ENCODE results near the gene AZGP1. TPM values are rescaled to one million over a fixed set of nuclear protein-coding genes. Genes with fewer than 3 reads are reported as not detected.
A peak's percentile ranks its signal among the peaks of the same experiment; 100 is the strongest.
"Not testable (repeated sequence)": the region's sequence is repeated elsewhere in the genome, so short reads cannot be mapped to it uniquely, and the experiment has no call there.

AZGP1 gene
- total and polyA plus RNA-seq, 3 experiments from 2014 or later: not detected

DNA sequence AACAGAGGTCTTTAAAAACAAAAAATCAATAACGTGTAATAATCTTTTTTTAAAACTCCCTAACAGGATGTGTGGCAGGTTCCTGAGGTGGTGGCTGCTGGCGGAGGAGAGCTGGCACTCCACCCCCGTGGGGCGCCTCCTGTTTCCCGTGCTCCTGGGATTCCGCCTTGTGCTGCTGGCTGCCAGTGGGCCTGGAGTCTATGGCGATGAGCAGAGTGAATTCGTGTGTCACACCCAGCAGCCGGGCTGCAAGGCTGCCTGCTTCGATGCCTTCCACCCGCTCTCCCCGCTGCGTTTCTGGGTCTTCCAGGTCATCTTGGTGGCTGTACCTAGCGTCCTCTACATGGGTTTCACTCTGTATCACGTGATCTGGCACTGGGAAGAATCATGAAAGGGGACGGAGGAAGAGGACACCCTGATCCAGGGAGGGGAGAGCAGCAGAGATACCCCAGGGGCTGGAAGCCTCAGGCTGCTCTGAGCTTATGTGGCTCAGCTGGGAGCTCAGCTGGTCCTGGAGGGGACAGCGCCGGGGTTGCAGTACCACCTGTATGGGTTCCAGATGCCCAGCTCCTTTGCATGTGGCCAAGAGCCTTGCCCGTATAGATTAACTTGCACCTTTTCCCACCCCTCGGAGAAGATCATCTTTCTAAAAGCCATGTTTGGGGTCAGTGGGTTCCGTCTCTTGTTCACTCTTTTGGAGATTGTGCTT, 16.7 kb upstream of the AZGP1 start:
- Histone ChIP-seq H3K9me3 (ENCODE audit: low read length) (no peaks in the 10 kb centered on the region), H3K36me3 (ENCODE audit: insufficient read depth, low read length) (no peaks in the 10 kb centered on the region), H3K4me1 (ENCODE audit: insufficient read depth, low read length) (peaks cover 8% of the 10 kb centered on the region), H3K27me3 (ENCODE audit: insufficient read depth, low read length, poor library complexity, severe bottlenecking) (no peaks in the 10 kb centered on the region), H3K4me3 (ENCODE audit: low read length) (no peak overlapping the region), H3K27ac (ENCODE audit: low read depth, low read length) (no peak overlapping the region)
- Mint-ChIP-seq H3K27ac (no peak overlapping the region), H3K27me3 (peaks cover 11 to 17% of the 10 kb centered on the region in 2 donors), H3K4me1 (peaks cover 5 to 11% (median 7%) of the 10 kb centered on the region in 3 donors), H3K36me3 (no peaks in the 10 kb centered on the region), H3K4me3 (no peak overlapping the region), H3K9me3 (no peaks in the 10 kb centered on the region)
- DNase-seq: no peak
- ChIA-PET POLR2A (no interaction called here), CTCF (interaction anchor here (1.1 to 6.3 kb wide), 6 partner anchors 13 to 108 kb away, joined by 3 to 51 read pairs (median 12); partner anchors contain the start of gene TRIM4)

DNA sequence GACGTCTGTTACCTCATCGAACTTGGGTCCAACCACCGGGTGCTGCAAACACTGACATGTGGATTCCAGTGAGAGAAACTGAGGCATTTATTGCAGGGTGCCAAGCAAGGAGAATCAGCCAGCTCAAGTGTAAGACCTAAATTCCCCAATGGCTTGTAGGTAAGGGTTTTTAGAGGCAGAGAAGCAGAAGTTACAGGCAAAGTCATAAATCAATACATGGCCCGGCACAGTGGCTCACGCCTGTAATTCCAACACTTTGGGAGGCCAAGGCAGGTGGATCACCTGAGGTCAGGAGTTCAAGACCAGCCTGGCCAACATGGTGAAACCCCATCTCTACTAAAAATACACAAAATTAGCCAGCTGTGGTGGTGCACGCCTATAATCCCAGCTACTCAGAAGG, 15.7 kb upstream of the AZGP1 start:
- CTCF ChIA-PET: interaction anchor here (0.9 to 6.3 kb wide), 9 partner anchors 13 to 466 kb away, joined by 3 to 51 read pairs (median 4); partner anchors contain the start of gene TRIM4
- H3K27ac Mint-ChIP-seq; H3K9me3 ChIP-seq (ENCODE audit: low read length); H3K36me3 Mint-ChIP-seq; H3K27ac ChIP-seq (ENCODE audit: low read depth, low read length); H3K9me3 Mint-ChIP-seq; H3K4me1 Mint-ChIP-seq; DNase-seq; H3K36me3 ChIP-seq (ENCODE audit: insufficient read depth, low read length); H3K4me3 ChIP-seq (ENCODE audit: low read length); H3K27me3 ChIP-seq (ENCODE audit: insufficient read depth, low read length, poor library complexity, severe bottlenecking); H3K4me3 Mint-ChIP-seq; POLR2A ChIA-PET; H3K4me1 ChIP-seq (ENCODE audit: insufficient read depth, low read length): not testable (repeated sequence)
- peaks cover 14 to 21% of the 10 kb centered on the region in 2 donors for H3K27me3 Mint-ChIP-seq

DNA sequence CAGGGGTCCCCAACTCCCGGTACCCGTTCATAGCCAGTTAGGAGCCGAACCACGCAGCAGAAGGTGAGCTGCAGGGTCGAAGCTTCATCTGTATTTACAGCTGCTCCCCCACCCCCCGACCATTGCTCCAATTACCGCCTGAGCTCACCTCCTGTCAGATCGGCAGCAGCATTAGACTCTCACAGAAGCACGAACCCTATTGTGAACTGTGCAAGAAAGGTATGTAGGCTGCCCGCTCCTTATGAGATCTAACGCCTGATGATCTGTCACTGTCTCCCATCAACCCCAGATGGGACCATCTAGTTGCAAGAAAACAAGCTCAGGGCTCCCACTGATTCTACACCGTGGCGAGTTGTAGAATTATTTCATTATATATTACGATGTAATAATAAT, 14.6 kb upstream of the AZGP1 start:
- CTCF ChIA-PET: interaction anchor here (0.6 to 6.3 kb wide), 11 partner anchors 11 to 465 kb away, joined by 3 to 51 read pairs (median 4); partner anchors contain the start of genes TRIM4, ZNF3 and ZSCAN21
- DNase-seq: no peak
- H3K36me3 Mint-ChIP-seq: no peaks in the 10 kb centered on the region
- no peaks in the 10 kb centered on the region for H3K9me3 Mint-ChIP-seq
- H3K4me3 Mint-ChIP-seq: no peak overlapping the region
- peaks cover 0 to 6% (median 0%) of the 10 kb centered on the region in 3 donors for H3K4me1 Mint-ChIP-seq
- peaks cover 19 to 28% of the 10 kb centered on the region in 2 donors for H3K27me3 Mint-ChIP-seq
- peak overlapping the region in 1 of 8 donors; percentile 55 for H3K27ac Mint-ChIP-seq
- POLR2A ChIA-PET: interaction anchor here (0.6 to 1.0 kb wide), 2 partner anchors 71 to 125 kb away, joined by 4 to 6 read pairs; partner anchors contain the start of gene TRIM4
- no peak overlapping the region for H3K4me3 ChIP-seq (ENCODE audit: low read length)
- H3K27me3 ChIP-seq (ENCODE audit: insufficient read depth, low read length, poor library complexity, severe bottlenecking): no peaks in the 10 kb centered on the region
- H3K27ac ChIP-seq (ENCODE audit: low read depth, low read length): no peak overlapping the region
- no peaks in the 10 kb centered on the region for H3K4me1 ChIP-seq (ENCODE audit: insufficient read depth, low read length)
- no peaks in the 10 kb centered on the region for H3K36me3 ChIP-seq (ENCODE audit: insufficient read depth, low read length)
- no peaks in the 10 kb centered on the region for H3K9me3 ChIP-seq (ENCODE audit: low read length)

DNA sequence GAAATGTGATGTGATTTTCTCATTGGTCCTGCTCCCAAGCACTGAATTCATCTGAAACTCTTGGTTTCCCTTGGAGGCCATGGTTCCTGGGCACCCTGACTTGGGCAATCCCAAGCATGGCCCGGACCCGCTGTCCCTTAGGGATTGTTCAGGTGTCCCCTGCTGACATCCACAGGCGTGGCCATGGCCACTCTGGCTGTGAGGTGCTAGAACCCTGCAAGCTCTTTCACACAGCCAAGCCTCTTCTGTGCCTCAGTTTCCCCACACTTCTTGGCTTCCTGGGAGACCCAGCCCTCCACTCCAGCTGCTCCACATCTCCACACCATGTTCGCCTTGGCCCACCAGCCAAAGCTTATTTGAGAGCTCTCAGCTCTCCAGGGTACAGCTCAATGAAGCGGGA, 12.0 kb upstream of the AZGP1 start:
- Mint-ChIP-seq H3K27me3 (peaks cover 20 to 36% of the 10 kb centered on the region in 2 donors), H3K4me3 (no peak overlapping the region), H3K27ac (no peak overlapping the region), H3K4me1 (peaks cover 0 to 6% (median 0%) of the 10 kb centered on the region in 3 donors), H3K9me3 (no peaks in the 10 kb centered on the region), H3K36me3 (no peaks in the 10 kb centered on the region)
- Histone ChIP-seq H3K9me3 (ENCODE audit: low read length) (no peaks in the 10 kb centered on the region), H3K36me3 (ENCODE audit: insufficient read depth, low read length) (no peaks in the 10 kb centered on the region), H3K27me3 (ENCODE audit: insufficient read depth, low read length, poor library complexity, severe bottlenecking) (no peaks in the 10 kb centered on the region), H3K4me1 (ENCODE audit: insufficient read depth, low read length) (no peaks in the 10 kb centered on the region), H3K4me3 (ENCODE audit: low read length) (no peak overlapping the region), H3K27ac (ENCODE audit: low read depth, low read length) (no peak overlapping the region)
- CTCF ChIA-PET: interaction anchor here (6.3 kb wide), 1 partner anchor 74 kb away, joined by 51 read pairs; no protein-coding TSS in a partner anchor
- no peak for DNase-seq
- POLR2A ChIA-PET: no interaction called here

DNA sequence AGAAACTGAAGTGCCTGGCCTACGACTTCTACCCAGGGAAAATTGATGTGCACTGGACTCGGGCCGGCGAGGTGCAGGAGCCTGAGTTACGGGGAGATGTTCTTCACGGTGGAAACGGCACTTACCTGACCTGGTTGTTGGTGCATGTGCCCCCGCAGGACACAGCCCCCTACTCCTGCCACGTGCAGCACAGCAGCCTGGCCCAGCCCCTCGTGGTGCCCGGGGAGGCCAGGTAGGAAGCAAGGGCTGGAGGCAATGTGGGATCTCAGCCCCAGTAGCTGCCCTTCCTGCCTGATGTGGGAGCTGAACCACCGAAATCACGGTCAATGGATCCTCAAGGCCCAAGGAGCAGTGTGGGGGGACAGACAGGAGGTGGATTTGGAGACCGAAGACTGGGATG, 11.5 kb upstream of the AZGP1 start:
- peaks cover 20 to 31% of the 10 kb centered on the region in 2 donors for H3K27me3 Mint-ChIP-seq
- H3K4me1 Mint-ChIP-seq; H3K27ac ChIP-seq (ENCODE audit: low read depth, low read length); H3K27me3 ChIP-seq (ENCODE audit: insufficient read depth, low read length, poor library complexity, severe bottlenecking); POLR2A ChIA-PET; H3K4me3 Mint-ChIP-seq; H3K4me1 ChIP-seq (ENCODE audit: insufficient read depth, low read length); H3K27ac Mint-ChIP-seq; H3K9me3 Mint-ChIP-seq; H3K36me3 ChIP-seq (ENCODE audit: insufficient read depth, low read length); H3K36me3 Mint-ChIP-seq; H3K4me3 ChIP-seq (ENCODE audit: low read length); H3K9me3 ChIP-seq (ENCODE audit: low read length); DNase-seq: not testable (repeated sequence)
- CTCF ChIA-PET: interaction anchor here (6.3 kb wide), 1 partner anchor 74 kb away, joined by 51 read pairs; no protein-coding TSS in a partner anchor

DNA sequence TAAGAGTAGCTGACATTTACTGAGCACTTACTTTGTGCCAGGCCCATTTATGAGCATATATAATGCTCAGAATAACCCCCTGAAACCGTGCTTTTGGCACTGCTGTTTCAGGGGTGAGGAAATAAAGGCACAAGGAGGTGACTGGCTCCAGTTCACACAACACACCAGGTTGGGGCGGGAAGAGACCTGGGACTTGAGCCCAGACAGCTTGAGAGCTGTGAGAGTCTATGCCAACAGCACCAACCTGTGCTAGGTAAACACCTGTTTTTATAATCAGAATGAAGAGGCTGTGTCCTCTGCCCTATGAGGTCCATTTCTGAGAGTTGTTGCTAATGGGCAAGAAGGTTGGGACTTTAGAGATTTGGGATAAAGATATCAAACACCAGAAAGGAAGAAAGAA, 8.8 kb upstream of the AZGP1 start:
- no peak overlapping the region for H3K27ac ChIP-seq (ENCODE audit: low read depth, low read length)
- H3K9me3 Mint-ChIP-seq: peaks cover 0 to 5% (median 2%) of the 10 kb centered on the region in 5 donors
- H3K27me3 ChIP-seq (ENCODE audit: insufficient read depth, low read length, poor library complexity, severe bottlenecking): no peaks in the 10 kb centered on the region
- no peaks in the 10 kb centered on the region for H3K36me3 Mint-ChIP-seq
- H3K27ac Mint-ChIP-seq: no peak overlapping the region
- H3K9me3 ChIP-seq (ENCODE audit: low read length): no peaks in the 10 kb centered on the region
- ChIA-PET POLR2A (no interaction called here), CTCF (no interaction called here)
- peaks cover 0 to 3% (median 0%) of the 10 kb centered on the region in 3 donors for H3K4me1 Mint-ChIP-seq
- no peak for DNase-seq
- H3K36me3 ChIP-seq (ENCODE audit: insufficient read depth, low read length): no peaks in the 10 kb centered on the region
- no peaks in the 10 kb centered on the region for H3K4me1 ChIP-seq (ENCODE audit: insufficient read depth, low read length)
- H3K4me3 Mint-ChIP-seq: no peak overlapping the region
- peaks cover 20 to 27% of the 10 kb centered on the region in 2 donors for H3K27me3 Mint-ChIP-seq
- no peak overlapping the region for H3K4me3 ChIP-seq (ENCODE audit: low read length)

DNA sequence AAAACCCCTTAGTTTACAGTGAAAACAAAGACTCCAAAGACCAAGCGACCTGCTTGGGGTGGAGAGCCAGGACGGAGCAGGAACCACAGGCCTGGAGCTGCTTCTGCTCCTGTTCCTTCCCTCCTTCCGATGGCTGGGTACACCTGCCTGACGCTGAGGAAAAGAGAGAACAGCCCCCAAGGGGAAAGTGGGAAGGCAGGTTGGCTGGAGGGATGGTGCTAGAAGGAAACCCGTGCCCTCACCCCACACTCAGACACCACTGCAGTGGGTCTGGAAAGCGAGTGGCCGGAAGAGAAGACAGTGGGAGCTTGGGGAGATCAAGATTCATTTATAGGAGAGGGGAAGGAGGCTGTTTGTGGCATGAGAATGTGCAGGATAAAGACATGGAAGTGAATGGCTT, 5.2 kb upstream of the AZGP1 start:
- DNase-seq; H3K4me1 ChIP-seq (ENCODE audit: insufficient read depth, low read length); H3K36me3 ChIP-seq (ENCODE audit: insufficient read depth, low read length); H3K4me3 Mint-ChIP-seq; H3K36me3 Mint-ChIP-seq; H3K9me3 ChIP-seq (ENCODE audit: low read length); H3K27me3 ChIP-seq (ENCODE audit: insufficient read depth, low read length, poor library complexity, severe bottlenecking); POLR2A ChIA-PET; H3K4me1 Mint-ChIP-seq; H3K9me3 Mint-ChIP-seq; H3K4me3 ChIP-seq (ENCODE audit: low read length); H3K27ac ChIP-seq (ENCODE audit: low read depth, low read length); H3K27ac Mint-ChIP-seq: not testable (repeated sequence)
- peaks cover 19 to 30% of the 10 kb centered on the region in 2 donors for H3K27me3 Mint-ChIP-seq
- CTCF ChIA-PET: interaction anchor here (1.1 kb wide), 1 partner anchor 64 kb away, joined by 3 read pairs; no protein-coding TSS in a partner anchor

DNA sequence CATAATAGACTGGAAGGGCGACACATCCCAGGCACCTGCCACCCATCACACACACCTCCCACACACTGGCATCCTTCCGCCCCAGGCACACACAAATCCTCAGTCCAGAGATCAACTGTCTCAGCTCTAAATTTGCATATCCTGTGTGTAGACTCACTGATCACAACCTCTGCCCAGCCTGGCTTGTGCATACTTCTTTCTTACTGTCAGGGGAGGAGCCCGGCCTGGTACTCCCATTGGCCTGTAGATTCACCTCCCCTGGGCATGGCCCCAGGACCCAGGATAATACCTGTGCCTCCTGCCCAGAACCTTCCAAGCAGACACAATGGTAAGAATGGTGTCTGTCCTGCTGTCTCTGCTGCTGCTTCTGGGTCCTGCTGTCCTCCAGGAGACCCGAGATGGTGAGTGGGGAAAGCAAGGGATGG, 4.6 kb upstream of the AZGP1 start:
- H3K4me3 Mint-ChIP-seq; DNase-seq; H3K27me3 ChIP-seq (ENCODE audit: insufficient read depth, low read length, poor library complexity, severe bottlenecking); H3K9me3 ChIP-seq (ENCODE audit: low read length); H3K4me3 ChIP-seq (ENCODE audit: low read length); POLR2A ChIA-PET; H3K27ac Mint-ChIP-seq; H3K36me3 Mint-ChIP-seq; H3K9me3 Mint-ChIP-seq; H3K27ac ChIP-seq (ENCODE audit: low read depth, low read length); H3K4me1 Mint-ChIP-seq; H3K4me1 ChIP-seq (ENCODE audit: insufficient read depth, low read length); H3K36me3 ChIP-seq (ENCODE audit: insufficient read depth, low read length): not testable (repeated sequence)
- peaks cover 20 to 30% of the 10 kb centered on the region in 2 donors for H3K27me3 Mint-ChIP-seq
- CTCF ChIA-PET: interaction anchor here (0.7 to 1.8 kb wide), 9 partner anchors 9 to 152 kb away, joined by 3 to 8 read pairs (median 3); no protein-coding TSS in a partner anchor
